ENCODE data around the gene DES. TPM values are rescaled to one million over a fixed set of nuclear protein-coding genes. Genes with fewer than 3 reads are reported as not detected.

DES gene
- total RNA-seq, 4 donors from 2014 or later: 19.4 to 163 (median 37.8) TPM

DNA sequence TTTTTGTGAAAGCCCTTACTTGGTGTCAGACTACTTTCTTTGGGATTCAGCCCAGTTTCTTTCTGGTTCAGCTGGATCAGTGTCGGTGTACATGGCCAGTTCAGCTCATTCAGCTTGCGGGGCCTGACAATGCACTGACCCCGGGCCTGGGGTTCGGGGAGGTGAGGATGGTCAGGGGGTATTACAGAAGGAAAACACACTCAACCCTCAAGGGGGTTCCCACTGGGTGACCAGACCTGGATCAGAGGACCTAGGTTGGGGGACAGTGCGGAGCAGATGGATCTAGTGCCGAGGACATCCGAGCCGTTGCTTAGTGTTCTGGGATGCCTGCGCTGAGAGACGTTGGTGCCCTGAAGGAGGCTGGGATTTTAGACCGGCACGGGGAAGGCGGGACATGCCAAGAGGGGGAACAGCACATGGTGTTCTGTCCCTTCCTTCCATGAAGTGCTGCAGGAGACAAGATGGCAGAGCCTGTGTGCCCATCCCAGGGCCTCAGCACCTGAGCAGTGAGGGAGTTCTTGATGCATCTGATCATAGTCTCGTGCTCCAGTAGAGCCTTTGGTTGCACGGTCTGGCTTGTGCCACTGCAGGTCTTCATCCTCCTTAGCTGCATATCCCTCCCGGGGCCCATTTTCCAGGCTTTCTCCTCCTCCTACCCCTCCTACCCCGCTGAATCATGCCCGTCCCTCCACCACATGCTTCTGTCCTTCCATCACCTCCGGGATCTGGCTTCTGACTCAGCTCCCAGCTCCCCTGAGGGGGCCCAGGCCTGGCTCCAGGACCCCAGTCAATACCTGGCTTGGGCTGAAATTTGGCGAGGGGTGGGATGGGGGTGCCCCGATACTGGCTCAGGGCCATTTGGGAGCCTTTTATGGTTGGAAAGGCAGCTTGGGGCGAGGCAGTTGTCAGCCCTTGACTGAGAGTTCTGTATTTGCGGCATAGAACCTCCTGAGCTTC is 34.5 kb downstream of the DES start:
- H3K4me3 ChIP-seq (ENCODE audit: low read depth, poor library complexity, severe bottlenecking): no peak overlapping the region
- no peak for TF ChIP-seq POLR2A (IDR thresholded peaks at IDR 0.05)
- TF ChIP-seq, protein P1, sequence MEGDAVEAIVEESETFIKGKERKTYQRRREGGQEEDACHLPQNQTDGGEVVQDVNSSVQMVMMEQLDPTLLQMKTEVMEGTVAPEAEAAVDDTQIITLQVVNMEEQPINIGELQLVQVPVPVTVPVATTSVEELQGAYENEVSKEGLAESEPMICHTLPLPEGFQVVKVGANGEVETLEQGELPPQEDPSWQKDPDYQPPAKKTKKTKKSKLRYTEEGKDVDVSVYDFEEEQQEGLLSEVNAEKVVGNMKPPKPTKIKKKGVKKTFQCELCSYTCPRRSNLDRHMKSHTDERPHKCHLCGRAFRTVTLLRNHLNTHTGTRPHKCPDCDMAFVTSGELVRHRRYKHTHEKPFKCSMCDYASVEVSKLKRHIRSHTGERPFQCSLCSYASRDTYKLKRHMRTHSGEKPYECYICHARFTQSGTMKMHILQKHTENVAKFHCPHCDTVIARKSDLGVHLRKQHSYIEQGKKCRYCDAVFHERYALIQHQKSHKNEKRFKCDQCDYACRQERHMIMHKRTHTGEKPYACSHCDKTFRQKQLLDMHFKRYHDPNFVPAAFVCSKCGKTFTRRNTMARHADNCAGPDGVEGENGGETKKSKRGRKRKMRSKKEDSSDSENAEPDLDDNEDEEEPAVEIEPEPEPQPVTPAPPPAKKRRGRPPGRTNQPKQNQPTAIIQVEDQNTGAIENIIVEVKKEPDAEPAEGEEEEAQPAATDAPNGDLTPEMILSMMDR (IDR thresholded peaks at IDR 0.05): no peak
- 45 to 53% methylated on average over 23 of the region's 23 CpGs for WGBS, 2 donors
- intact Hi-C loops (cut with DNase I; ENCODE audit: low total_unique reads): no loop called here
- no peak for DNase-seq (ENCODE audit: low spot score in 2 of 2)

DNA sequence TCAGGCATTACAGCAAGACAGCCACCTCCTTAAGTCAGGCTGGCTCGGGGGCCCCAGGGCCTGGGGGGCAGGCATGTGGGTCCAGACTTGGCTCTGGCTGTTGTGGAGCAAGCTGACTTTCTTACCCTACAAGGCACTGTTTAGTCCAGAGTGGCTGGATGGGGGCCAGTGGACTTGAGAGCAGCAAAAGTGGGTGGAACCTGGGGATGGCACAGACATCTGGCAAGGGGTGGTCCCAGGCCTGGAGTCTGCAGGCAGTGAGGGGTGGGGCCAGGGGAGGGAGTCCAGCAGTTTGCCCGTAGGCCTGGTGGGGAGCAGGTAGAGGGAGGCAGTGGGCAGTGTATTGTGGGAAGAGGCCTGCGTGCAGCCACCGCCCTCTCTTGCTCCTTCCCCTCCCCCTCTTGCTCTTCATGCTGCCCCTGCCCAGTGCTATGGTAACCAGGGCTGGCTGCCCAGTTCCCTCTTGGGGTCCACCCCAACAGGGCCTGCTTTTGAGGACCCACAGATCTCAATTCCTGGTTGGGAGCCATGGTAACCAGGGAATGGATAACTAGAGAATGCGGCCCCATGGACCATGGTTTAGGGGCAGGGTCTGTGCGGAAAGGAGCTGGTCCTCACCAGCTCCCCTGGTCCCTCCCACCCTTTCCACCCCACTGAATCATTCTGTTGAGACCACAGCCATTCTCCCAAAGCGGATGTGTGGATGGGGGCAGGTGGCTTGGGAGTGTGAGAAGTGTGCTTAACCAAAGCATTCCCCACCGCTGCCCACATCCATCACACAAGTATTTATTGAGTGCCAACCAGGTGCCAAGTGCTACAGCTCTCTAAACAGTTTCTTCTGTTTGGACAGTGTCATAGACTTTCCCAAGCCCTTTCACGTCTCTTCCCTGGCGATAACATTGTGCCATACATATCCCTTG is 35.8 kb downstream of the DES start:
- H3K4me3 ChIP-seq (ENCODE audit: low read depth, poor library complexity, severe bottlenecking): no peak overlapping the region
- 72 to 73% methylated on average over 9 to 10 of the region's 10 CpGs for WGBS, 2 donors
- DNase-seq (ENCODE audit: low spot score in 2 of 2): peak in 1 of 2 donors; percentile 35
- intact Hi-C loops (cut with DNase I; ENCODE audit: low total_unique reads): no loop called here
- no peak for TF ChIP-seq POLR2A (IDR thresholded peaks at IDR 0.05)
- TF ChIP-seq, protein P1 (IDR thresholded peaks at IDR 0.05): no peak

DNA sequence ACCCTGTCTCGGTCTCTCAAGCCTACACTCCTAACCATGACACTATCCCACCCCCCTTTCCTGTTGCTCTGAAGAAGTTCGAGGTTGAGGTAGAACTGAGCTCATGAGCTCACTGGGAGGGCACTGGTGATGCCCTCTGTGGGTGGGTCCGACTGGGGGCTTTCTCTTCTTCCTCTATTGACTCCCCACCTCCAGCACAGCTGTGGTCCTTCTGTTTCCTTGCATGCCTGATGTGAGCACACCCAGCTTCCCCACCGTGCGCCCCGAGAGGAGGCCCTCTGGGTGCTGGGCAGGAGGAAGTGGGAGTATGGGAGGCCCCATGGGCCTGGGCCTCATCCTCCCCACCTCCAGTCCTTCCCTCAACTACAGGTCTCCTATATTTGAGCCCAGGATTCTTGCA is 37.4 kb downstream of the DES start:
- no peak for DNase-seq (ENCODE audit: low spot score in 2 of 2)
- intact Hi-C loops (cut with DNase I; ENCODE audit: low total_unique reads): no loop called here
- no peak overlapping the region for H3K4me3 ChIP-seq (ENCODE audit: low read depth, poor library complexity, severe bottlenecking)
- TF ChIP-seq, protein P1 (IDR thresholded peaks at IDR 0.05): no peak
- no peak for TF ChIP-seq POLR2A (IDR thresholded peaks at IDR 0.05)
- WGBS, 2 donors: 77 to 78% methylated on average over 6 of the region's 6 CpGs

DNA sequence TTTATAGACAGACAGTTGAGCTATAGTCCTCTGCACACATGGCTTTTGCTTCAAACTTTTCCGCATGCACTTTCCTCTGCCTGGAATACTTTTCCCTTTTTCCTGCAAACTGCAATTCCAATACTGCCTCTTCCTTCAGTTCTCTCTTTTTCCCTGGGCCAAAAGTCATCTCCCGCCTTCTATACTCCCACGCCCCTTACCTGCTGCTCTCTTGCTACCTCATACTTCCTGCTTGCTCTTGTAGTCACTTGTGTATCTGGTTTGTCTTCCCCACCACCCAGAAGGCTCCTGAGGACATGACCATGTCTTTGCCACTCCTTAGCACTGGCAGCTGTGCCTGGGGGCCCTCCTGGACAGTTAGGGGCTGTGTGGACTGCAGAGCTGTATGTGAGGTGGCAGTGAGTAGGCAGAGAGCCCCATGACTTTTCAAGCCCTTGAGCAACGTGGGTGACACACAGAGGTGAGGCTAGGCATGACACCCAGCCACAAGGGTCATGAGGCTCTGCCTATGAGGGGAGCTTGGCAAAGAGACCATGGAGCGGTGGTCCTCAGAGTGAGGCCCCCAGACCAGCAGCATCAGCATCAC is 39.7 kb downstream of the DES start:
- TF ChIP-seq, protein P1 (IDR thresholded peaks at IDR 0.05): no peak
- TF ChIP-seq POLR2A (IDR thresholded peaks at IDR 0.05): no peak
- DNase-seq (ENCODE audit: low spot score in 2 of 2): no peak
- intact Hi-C loops (cut with DNase I; ENCODE audit: low total_unique reads): no loop called here
- 68 to 79% methylated on average over 5 of the region's 5 CpGs for WGBS, 2 donors
- H3K4me3 ChIP-seq (ENCODE audit: low read depth, poor library complexity, severe bottlenecking): no peak overlapping the region

DNA sequence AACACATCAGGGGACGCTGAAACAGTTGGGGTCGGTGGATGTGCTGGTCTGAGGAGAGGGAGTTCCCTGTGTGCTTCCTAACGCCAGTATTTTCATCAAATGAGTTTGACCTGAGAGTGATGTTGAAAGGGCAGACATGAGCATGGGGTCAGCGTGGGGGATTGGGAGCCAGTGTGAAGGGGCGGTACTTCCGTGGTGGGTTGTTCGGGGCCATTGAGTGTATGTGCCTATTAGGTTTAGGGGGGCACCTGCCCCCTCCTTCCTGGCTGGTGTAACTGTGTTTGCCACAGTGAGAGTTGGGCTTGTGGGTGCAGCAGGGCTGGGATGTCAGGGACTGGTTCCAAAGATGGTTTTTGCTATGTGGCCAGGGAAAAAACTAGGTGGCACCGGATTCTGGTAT is 40.8 kb downstream of the DES start:
- no peak overlapping the region for H3K4me3 ChIP-seq (ENCODE audit: low read depth, poor library complexity, severe bottlenecking)
- intact Hi-C loops (cut with DNase I; ENCODE audit: low total_unique reads): no loop called here
- no peak for TF ChIP-seq POLR2A (IDR thresholded peaks at IDR 0.05)
- TF ChIP-seq, protein P1 (IDR thresholded peaks at IDR 0.05): no peak
- 90 to 91% methylated on average over 8 of the region's 8 CpGs for WGBS, 2 donors
- DNase-seq (ENCODE audit: low spot score in 2 of 2): no peak
